GM12872 (cell line): ENCODE results near the gene WFS1.

Source experiments
- CTCF ChIP-seq: IDR thresholded peaks from 3 replicates; pipeline ENCODE4 v1.5.1; 2011; ENCODE audit warnings: low read depth, mild to moderate bottlenecking, low read length, moderate library complexity; ENCODE audit not compliant: insufficient read depth

Gene WFS1

DNA sequence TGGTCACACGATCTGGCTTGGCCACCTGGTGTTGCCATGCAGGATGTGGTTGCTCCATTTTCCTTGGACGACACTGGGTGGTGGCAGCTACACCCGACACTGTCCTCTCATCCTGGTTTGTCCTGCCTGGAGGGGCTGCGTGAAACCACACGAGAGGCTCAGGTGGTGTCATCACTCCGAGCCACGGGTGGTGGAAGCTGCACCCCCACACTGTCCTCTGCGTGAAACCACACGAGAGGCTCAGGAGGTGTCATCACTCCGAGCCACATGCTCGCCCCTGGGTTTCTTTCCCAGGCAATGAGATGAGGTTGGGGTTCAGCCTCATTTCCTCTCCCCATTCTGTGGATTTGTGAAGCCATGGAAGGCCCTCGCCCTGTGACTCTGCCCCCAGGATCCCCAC is 34.3 kb downstream of the WFS1 start:
- no peak for TF ChIP-seq CTCF

DNA sequence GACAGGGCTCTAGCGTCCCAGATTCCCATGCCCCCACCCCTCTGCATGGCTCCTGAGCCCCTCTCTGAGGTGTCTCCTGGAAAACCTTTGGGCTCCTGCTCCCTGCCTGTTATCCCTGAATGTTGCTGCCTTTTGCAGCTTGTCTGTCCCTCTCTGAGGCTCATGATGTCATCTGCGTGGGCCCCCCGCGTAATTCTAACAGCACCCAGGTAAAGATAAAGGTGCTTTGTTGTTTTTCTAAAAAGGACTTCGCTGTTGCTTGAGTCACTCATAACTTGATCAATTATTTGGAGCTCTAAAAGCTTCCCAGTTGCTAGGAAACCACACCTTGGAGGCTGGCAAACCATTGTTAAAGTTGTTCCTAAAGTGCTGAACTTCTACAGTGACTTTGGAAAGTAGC is 36.6 kb downstream of the WFS1 start:
- TF ChIP-seq CTCF, result no peak

- no peak for TF ChIP-seq CTCF
Observed at GRCh38 chr4:6307230-6307629, 37.6 kb downstream of the WFS1 start.

DNA sequence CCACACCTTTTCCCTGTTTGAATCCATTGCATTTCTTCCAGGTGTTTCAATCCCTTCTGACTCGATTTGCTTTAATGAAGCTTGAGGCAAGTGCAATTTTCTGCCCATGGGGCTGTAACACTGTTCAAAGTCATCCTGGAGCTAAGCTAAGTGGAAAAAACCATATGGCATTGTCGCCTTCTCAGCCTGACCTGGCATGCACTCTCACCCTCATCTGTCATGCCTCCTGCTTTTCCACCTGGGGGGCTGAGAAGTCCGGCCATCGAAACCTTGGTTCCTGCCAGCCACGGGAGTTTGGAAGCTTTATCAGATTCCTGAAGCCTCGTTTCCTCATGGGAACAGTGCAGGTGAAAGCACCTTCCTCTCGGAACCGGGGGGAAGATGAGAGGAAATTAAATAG is 38.2 kb downstream of the WFS1 start:
- TF ChIP-seq CTCF, result no peak

GRCh38 chr4:6308899-6309643 is 39.4 kb downstream of the WFS1 start:
- no peak for TF ChIP-seq CTCF

- no peak for TF ChIP-seq CTCF
Observed at GRCh38 chr4:6309777-6310176, 40.1 kb downstream of the WFS1 start.

DNA sequence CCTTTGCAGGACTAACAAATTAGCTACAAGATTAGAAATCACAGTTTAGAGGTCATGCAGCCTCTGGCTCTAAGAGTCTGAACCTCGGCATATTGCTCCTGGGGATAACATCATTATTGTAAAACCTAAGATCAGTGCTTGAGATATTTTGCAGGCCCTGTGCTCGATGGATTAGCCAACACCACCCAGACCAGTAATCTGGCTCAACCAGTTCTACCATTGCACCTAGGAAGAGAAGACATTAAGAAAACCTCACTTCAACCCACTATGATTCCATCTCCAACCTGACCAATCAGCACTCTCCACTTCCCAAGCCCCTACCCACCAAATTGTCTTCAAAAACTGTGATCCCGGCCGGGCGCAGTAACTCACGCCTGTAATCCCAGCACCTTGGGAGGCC is 43.6 kb downstream of the WFS1 start:
- no peak for TF ChIP-seq CTCF
